AG04450 (cell line): ENCODE results near the gene HECTD4. TPM values are rescaled to one million over a fixed set of nuclear protein-coding genes. Genes with fewer than 3 reads are reported as not detected.

Experiments
- CTCF ChIA-PET: fragments of 300-600, 350-600 bp; formaldehyde crosslinking; extraction: SDS; loops from one replicate; lab custom pipeline; 2022; ENCODE audit warnings: antibody characterized with exemption, inconsistent platforms; lab: Charles Lee
- POLR2A ChIA-PET: fragments of 350-600 bp; formaldehyde crosslinking; extraction: SDS; loops from one replicate; lab custom pipeline; 2021; ENCODE audit warnings: antibody characterized with exemption, inconsistent platforms; lab: Yijun Ruan, JAX
- DNase-seq: peaks from one replicate; pipeline ENCODE4 v3.0.0-alpha.2; 2011; ENCODE audit warnings: low read depth, low spot score
- H3K27ac ChIP-seq: one replicate; pipeline ENCODE4 v1.5.1; 2012; ENCODE audit warnings: low read depth, low read length, control low read depth
- H3K27me3 ChIP-seq: one replicate; pipeline ENCODE4 v1.6.0; 2012; ENCODE audit warnings: low read length; ENCODE audit not compliant: control insufficient read depth, insufficient read depth
- H3K4me3 ChIP-seq: 2 replicates; pipeline ENCODE4 v1.5.1; 2011; ENCODE audit warnings: mild to moderate bottlenecking, low read depth, low read length, control low read depth
- H3K9me3 ChIP-seq: 2 replicates; pipeline ENCODE4 v1.5.1; 2012; ENCODE audit warnings: low read length; ENCODE audit not compliant: control insufficient read depth, insufficient read depth
- polyA plus RNA-seq: library from polyadenylated mRNA; depleted of rRNA; stranded (reverse); fragments of >200 nt; gene quantifications from 2 replicates; pipeline ENCODE4 v1.2.3, GENCODE V29; 2011
- TF ChIP-seq, protein P1 (sequence below): IDR thresholded peaks from 2 replicates; pipeline ENCODE4 v1.5.1; 2011; ENCODE audit warnings: low read depth, low read length, control low read depth, inconsistent platforms

The HECTD4 gene
- polyA plus RNA-seq, 1 experiment, result 8.6 TPM

DNA sequence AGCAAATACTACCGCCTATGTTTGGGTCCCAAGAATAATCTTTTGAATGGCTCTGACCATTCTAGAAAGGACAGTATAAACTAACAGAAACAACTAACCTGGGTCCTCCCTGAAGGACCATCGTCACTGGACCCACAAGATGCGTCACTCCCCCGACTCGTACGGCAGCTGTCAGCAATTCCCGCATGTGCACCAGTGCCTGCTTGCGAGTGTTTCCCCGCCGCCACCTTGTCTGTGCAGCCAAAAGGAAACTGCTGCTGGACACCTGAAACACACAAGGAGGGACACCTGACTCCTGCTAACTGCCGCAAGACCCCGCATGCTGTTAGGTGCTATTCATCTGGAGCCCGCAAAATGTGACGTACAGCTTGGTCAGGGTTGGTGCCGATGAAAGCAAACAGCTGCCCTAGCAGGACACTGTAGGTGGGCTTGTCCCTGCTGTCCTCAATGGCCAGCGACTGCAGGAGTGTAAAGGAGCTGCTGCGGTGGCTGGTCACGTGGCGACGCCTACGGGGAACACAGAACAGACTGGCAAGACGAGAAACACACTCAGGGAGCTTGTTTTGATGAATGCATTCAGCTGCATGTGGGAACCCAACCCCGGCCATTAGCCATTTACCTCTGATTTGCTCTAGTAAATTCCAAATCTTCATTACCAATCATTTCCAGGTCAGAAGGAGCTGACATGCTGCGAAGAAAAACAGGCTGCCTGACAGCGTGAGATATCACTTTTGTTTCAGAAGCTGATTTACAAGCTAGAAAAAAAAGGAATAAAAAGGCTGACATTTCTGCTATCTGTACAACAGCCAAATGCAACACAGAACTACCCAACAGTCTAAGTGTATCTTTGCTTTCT lies 138.7 kb downstream of the HECTD4 start:
- Histone ChIP-seq H3K27ac (no peak overlapping the region), H3K4me3 (no peak overlapping the region), H3K9me3 (no peaks in the 10 kb centered on the region), H3K27me3 (no peaks in the 10 kb centered on the region)
- ChIA-PET CTCF (interaction anchor here (1.0 to 2.1 kb wide), 3 partner anchors 143 to 168 kb away, joined by 3 to 9 read pairs (median 4); no protein-coding TSS in a partner anchor), POLR2A (no interaction called here)
- no peak for DNase-seq
- TF ChIP-seq, protein P1, sequence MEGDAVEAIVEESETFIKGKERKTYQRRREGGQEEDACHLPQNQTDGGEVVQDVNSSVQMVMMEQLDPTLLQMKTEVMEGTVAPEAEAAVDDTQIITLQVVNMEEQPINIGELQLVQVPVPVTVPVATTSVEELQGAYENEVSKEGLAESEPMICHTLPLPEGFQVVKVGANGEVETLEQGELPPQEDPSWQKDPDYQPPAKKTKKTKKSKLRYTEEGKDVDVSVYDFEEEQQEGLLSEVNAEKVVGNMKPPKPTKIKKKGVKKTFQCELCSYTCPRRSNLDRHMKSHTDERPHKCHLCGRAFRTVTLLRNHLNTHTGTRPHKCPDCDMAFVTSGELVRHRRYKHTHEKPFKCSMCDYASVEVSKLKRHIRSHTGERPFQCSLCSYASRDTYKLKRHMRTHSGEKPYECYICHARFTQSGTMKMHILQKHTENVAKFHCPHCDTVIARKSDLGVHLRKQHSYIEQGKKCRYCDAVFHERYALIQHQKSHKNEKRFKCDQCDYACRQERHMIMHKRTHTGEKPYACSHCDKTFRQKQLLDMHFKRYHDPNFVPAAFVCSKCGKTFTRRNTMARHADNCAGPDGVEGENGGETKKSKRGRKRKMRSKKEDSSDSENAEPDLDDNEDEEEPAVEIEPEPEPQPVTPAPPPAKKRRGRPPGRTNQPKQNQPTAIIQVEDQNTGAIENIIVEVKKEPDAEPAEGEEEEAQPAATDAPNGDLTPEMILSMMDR, result no peak

DNA sequence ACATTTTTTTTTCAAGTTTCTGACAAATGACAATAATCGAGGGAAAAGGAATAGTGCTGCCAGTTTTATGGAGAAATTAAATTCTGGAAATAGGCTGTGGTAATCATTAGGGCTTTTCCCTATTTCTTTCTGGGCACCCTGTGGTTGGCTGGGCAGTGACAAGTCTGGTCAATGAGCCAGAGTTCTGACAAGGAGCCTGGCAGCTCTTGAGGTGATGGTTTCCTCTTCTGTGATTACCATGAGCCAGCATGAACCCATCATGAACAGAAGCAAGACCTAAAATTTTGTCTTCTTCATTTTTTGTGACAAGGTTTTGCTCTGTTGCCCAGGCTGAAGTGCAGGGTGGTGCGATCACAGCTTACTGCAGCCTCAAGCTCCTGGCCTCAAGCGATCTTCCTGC lies 141.1 kb downstream of the HECTD4 start:
- CTCF ChIA-PET, result interaction anchor here (0.8 to 1.7 kb wide), 2 partner anchors 43 to 372 kb away, joined by 4 read pairs; no protein-coding TSS in a partner anchor
- H3K27ac ChIP-seq, result no peak overlapping the region
- POLR2A ChIA-PET, result no interaction called here
- TF ChIP-seq, protein P1, result no peak
- no peak for DNase-seq
- H3K9me3 ChIP-seq, result no peaks in the 10 kb centered on the region
- H3K27me3 ChIP-seq, result no peaks in the 10 kb centered on the region
- H3K4me3 ChIP-seq, result no peak overlapping the region

DNA sequence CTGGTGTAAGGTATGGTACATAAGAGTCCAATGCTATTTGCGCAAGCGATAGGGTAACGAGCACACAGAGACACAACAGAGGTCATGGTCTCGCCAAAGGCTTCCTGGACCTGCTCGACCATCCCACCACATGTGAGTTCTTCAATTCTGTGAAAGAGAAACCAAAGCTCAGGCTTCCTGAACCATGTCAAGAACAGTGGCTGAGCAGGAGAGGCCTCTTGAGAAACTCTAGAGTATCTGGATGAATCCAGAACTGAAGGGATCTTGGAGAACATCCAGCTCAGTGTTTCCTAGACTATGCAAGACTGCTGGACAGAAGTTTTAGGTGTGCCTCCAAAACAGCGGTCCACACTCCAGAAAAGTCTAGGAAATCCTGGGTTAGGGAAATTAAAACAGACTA lies 142.3 kb downstream of the HECTD4 start:
- ChIA-PET POLR2A (no interaction called here), CTCF (interaction anchor here (0.5 kb wide), 1 partner anchor 106 kb away, joined by 3 read pairs; no protein-coding TSS in a partner anchor)
- no peak overlapping the region for H3K4me3 ChIP-seq
- no peaks in the 10 kb centered on the region for H3K27me3 ChIP-seq
- H3K27ac ChIP-seq, result no peak overlapping the region
- no peak for DNase-seq
- no peaks in the 10 kb centered on the region for H3K9me3 ChIP-seq
- TF ChIP-seq, protein P1, result no peak

DNA sequence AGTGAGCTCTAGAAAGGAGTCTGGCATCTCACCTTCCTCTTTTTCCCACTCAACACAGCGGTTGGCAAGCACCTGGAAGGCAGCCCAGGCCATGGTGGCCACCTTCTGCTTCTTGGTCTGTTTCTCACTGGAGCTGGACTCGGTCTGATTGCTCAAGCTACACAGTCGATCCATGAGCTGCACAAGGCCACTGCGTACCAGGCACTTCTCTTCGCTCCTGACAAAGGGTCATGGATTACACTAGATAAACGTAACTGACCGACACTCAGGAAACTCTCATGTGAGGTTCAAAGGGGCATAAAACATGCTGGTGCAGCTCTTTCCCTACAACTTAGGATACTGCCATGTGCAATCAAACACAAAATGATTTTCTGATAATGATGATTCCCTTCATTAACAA lies 143.2 kb downstream of the HECTD4 start:
- no peaks in the 10 kb centered on the region for H3K27me3 ChIP-seq
- POLR2A ChIA-PET, result no interaction called here
- H3K27ac ChIP-seq, result no peak overlapping the region
- no peak for DNase-seq
- TF ChIP-seq, protein P1, result no peak
- no peak overlapping the region for H3K4me3 ChIP-seq
- no peaks in the 10 kb centered on the region for H3K9me3 ChIP-seq
- CTCF ChIA-PET, result no interaction called here

DNA sequence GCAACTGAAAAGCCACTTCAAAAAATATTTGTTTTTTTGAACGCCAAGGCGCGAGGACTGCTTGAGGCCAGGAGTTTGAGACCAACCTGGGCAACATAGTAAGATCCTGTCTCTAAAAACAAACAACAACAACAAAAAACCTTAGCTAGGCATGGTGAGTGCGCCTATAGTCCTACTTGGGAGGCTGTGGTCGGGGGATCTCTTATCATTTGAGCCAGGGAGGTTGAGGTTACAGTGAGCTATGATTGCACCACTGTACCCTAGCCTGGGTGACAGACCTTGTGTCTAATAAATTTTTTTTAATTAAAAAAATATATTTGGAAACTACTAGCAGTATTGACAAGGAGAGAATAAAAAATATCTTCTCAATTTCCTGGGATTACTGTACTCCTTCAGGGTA lies 143.8 kb downstream of the HECTD4 start:
- no peak overlapping the region for H3K27ac ChIP-seq
- DNase-seq, result no peak
- TF ChIP-seq, protein P1, result no peak
- H3K4me3 ChIP-seq, result no peak overlapping the region
- no peaks in the 10 kb centered on the region for H3K9me3 ChIP-seq
- H3K27me3 ChIP-seq, result no peaks in the 10 kb centered on the region
- ChIA-PET POLR2A (no interaction called here), CTCF (no interaction called here)
